Upper lobe of left lung (tissue), 4 donors: Measurements from ENCODE around the gene GALNT16.

ENCODE experiments used
- CTCF ChIP-seq, 6 experiments: fragments of 450-650 bp in 4 of 6; fragments of 200-600 bp in 2 of 6; sonication (generic) in 2 of 6; IDR thresholded peaks; one replicate each; pipeline ENCODE4 v1.5.1; 2016 to 2019; ENCODE audit warnings: antibody characterized with exemption in 6 of 6
- POLR2A ChIP-seq, 4 donors: fragments of 450-650 bp; IDR thresholded peaks; one replicate each; pipeline ENCODE4 v1.5.1; 2016 to 2017; ENCODE audit warnings: antibody characterized with exemption in 4 of 4, mild to moderate bottlenecking in 2 of 4

GRCh38 chr14:69321601-69322330 lies 61.8 kb downstream of the GALNT16 start:
- TF ChIP-seq CTCF (IDR thresholded peaks at IDR 0.05) (no peak), POLR2A (IDR thresholded peaks at IDR 0.05) (no peak)
